Stimulated activated naive CD8-positive, alpha-beta T cell treated with anti-CD3 and anti-CD28 coated beads, Interleukin-15, amount 100 ng/mL, for 72 hours (primary cell): ENCODE results near the gene HRH3.

Experiments used
- ATAC-seq: fragments of 150-1000 bp; cut with Tn5 transposase; 2 replicates; pipeline ENCODE4 v1.10.0; 2021; ENCODE audit warnings: mild to moderate bottlenecking, moderate library complexity
- DNase-seq, 2 donors: peaks; one replicate each; pipeline ENCODE4 v3.0.0; 2021 to 2022
- H3K27ac Mint-ChIP-seq, 2 donors: one replicate each; pipeline ENCODE4 v1.8.0; 2022; ENCODE audit warnings: mild to moderate bottlenecking in 2 of 2, mixed read lengths in 2 of 2, moderate library complexity in 2 of 2
- H3K27me3 Mint-ChIP-seq: one replicate; pipeline ENCODE4 v1.8.0; 2022; ENCODE audit warnings: mixed read lengths
- H3K4me1 Mint-ChIP-seq: one replicate; pipeline ENCODE4 v1.8.0; 2022; ENCODE audit warnings: mild to moderate bottlenecking, mixed read lengths
- H3K4me3 Mint-ChIP-seq, 2 donors: one replicate each; pipeline ENCODE4 v1.8.0; 2022; ENCODE audit warnings: mild to moderate bottlenecking in 2 of 2, mixed read lengths in 2 of 2, moderate library complexity in 1 of 2
- H3K9me3 Mint-ChIP-seq, 2 donors: one replicate each; pipeline ENCODE4 v1.8.0; 2022; ENCODE audit warnings: mixed read lengths in 2 of 2

Gene HRH3

GRCh38 chr20:62191781-62192559, 28.1 kb downstream of the HRH3 start:
- Mint-ChIP-seq H3K27me3 (no peaks in the 10 kb centered on the region), H3K9me3 (no peaks in the 10 kb centered on the region), H3K4me3 (no peak overlapping the region), H3K27ac (peak overlapping the region in 1 of 2 donors; percentile 48), H3K4me1 (peaks cover 45% of the 10 kb centered on the region)
- DNase-seq (no peak), ATAC-seq (no peak)

GRCh38 chr20:62190639-62191411, 29.3 kb downstream of the HRH3 start:
- no peak overlapping the region for H3K4me3 Mint-ChIP-seq
- no peak for ATAC-seq
- H3K27ac Mint-ChIP-seq: peak overlapping the region in 1 of 2 donors; percentile 79
- no peaks in the 10 kb centered on the region for H3K27me3 Mint-ChIP-seq
- H3K4me1 Mint-ChIP-seq: peaks cover 52% of the 10 kb centered on the region
- no peak for DNase-seq
- no peaks in the 10 kb centered on the region for H3K9me3 Mint-ChIP-seq

- H3K4me3 Mint-ChIP-seq: no peak overlapping the region
- peak overlapping the region in 1 of 2 donors; percentile 53 for H3K27ac Mint-ChIP-seq
- H3K4me1 Mint-ChIP-seq: peaks cover 50% of the 10 kb centered on the region
- no peak for DNase-seq
- H3K9me3 Mint-ChIP-seq: no peaks in the 10 kb centered on the region
- ATAC-seq: no peak
- no peaks in the 10 kb centered on the region for H3K27me3 Mint-ChIP-seq
Observed at GRCh38 chr20:62186887-62187866, 32.9 kb downstream of the HRH3 start.

DNA sequence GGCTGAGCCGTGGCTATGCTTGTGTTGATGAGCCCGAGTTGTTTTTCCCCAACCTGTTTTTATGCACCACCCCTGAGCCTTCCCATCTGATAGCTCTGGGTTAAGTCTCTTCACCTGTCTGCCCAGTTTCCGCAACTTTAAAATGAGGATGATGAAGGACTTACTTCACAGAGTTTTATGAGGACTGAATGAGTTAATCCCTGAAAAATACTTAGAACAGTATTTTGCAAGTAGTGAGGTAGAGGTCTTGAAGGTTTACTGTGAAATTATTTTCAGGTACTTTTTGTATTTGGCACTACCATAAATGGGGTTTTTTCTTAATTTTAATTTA, 34.0 kb downstream of the HRH3 start:
- DNase-seq: no peak
- no peak overlapping the region for H3K27ac Mint-ChIP-seq
- no peaks in the 10 kb centered on the region for H3K27me3 Mint-ChIP-seq
- no peaks in the 10 kb centered on the region for H3K9me3 Mint-ChIP-seq
- H3K4me1 Mint-ChIP-seq: peaks cover 51% of the 10 kb centered on the region
- no peak for ATAC-seq
- H3K4me3 Mint-ChIP-seq: no peak overlapping the region

GRCh38 chr20:62183426-62184142, 36.5 kb downstream of the HRH3 start:
- H3K4me1 Mint-ChIP-seq: peaks cover 45% of the 10 kb centered on the region
- peak overlapping the region; percentile 87 to 98 for H3K27ac Mint-ChIP-seq
- H3K27me3 Mint-ChIP-seq: no peaks in the 10 kb centered on the region
- no peak for ATAC-seq
- H3K9me3 Mint-ChIP-seq: no peaks in the 10 kb centered on the region
- peak overlapping the region; percentile 89 to 95 for H3K4me3 Mint-ChIP-seq
- no peak for DNase-seq

GRCh38 chr20:62182469-62183425, 37.3 kb downstream of the HRH3 start, which contains the start of gene MTG2:
MTG2 (plus strand) TSS chr20:62183028; CDS start chr20:62193421, 10,393 bp downstream.
- peak within 1 kb of the TSS; percentile 97 to 98 for H3K27ac Mint-ChIP-seq
- no peaks in the 10 kb centered on the region for H3K27me3 Mint-ChIP-seq
- peak within 1 kb of the TSS; percentile 89 to 95 for H3K4me3 Mint-ChIP-seq
- peak; percentile 99 for ATAC-seq
- H3K4me1 Mint-ChIP-seq: peaks cover 45% of the 10 kb centered on the region
- peak; percentile 88 to 94 for DNase-seq
- H3K9me3 Mint-ChIP-seq: no peaks in the 10 kb centered on the region

GRCh38 chr20:62181808-62182207, 38.3 kb downstream of the HRH3 start:
- DNase-seq (no peak), ATAC-seq (no peak)
- Mint-ChIP-seq H3K27ac (peak overlapping the region in 1 of 2 donors; percentile 97), H3K4me3 (peak overlapping the region; percentile 89 to 95), H3K4me1 (peaks cover 40% of the 10 kb centered on the region), H3K9me3 (no peaks in the 10 kb centered on the region), H3K27me3 (no peaks in the 10 kb centered on the region)

GRCh38 chr20:62179162-62179504, 40.9 kb downstream of the HRH3 start:
- no peak for DNase-seq
- H3K4me3 Mint-ChIP-seq: no peak overlapping the region
- no peaks in the 10 kb centered on the region for H3K9me3 Mint-ChIP-seq
- peaks cover 21% of the 10 kb centered on the region for H3K4me1 Mint-ChIP-seq
- H3K27me3 Mint-ChIP-seq: no peaks in the 10 kb centered on the region
- H3K27ac Mint-ChIP-seq: no peak overlapping the region
- no peak for ATAC-seq

GRCh38 chr20:62178316-62179161, 41.5 kb downstream of the HRH3 start:
- Mint-ChIP-seq H3K9me3 (no peaks in the 10 kb centered on the region), H3K27ac (no peak overlapping the region), H3K4me1 (peaks cover 15% of the 10 kb centered on the region), H3K27me3 (no peaks in the 10 kb centered on the region), H3K4me3 (no peak overlapping the region)
- no peak for DNase-seq
- ATAC-seq: no peak

DNA sequence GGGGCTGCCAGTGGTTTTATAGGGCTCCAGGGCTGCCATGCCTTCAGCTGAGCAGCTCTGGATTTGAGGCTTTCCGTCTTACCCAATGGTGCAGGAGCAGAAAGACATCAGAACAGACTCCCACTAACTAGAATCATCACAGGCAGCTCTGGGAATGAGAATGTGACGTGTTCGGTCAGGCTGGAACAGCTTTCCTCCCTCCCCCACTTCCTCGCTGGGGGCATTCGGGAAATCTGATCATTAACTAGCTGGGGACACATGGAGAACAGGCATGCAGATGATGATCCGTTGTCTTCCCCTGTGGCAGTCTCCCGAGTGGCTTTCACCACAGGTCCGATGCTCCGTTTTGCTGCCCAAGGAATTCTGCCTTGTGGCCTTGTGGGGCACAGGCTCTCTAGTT, 42.8 kb downstream of the HRH3 start:
- Mint-ChIP-seq H3K4me3 (no peak overlapping the region), H3K4me1 (peaks cover 8% of the 10 kb centered on the region), H3K9me3 (no peaks in the 10 kb centered on the region), H3K27me3 (no peaks in the 10 kb centered on the region), H3K27ac (no peak overlapping the region)
- DNase-seq (no peak), ATAC-seq (no peak)

DNA sequence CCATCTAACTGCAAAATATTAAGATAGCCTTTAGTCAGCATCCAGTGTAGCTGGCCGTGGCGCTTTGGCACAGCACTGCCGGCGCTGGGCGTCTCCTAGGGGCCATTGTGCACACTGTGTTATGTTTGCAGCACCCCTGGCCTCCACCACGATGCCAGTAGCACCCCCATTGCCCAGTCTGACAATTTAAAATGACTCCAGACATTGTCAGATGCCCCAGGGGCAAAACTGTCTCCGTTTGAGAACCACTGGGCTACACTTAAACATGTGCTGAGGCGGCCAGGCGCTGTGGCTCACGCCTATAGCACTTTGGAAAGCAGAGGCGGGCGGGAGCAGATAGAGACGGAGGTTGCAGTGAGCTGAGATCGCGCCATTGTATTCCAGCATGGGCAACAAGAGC, 43.2 kb downstream of the HRH3 start:
- no peak overlapping the region for H3K4me3 Mint-ChIP-seq
- no peaks in the 10 kb centered on the region for H3K27me3 Mint-ChIP-seq
- no peak for ATAC-seq
- H3K9me3 Mint-ChIP-seq: no peaks in the 10 kb centered on the region
- no peak overlapping the region for H3K27ac Mint-ChIP-seq
- no peak for DNase-seq
- H3K4me1 Mint-ChIP-seq: peaks cover 3% of the 10 kb centered on the region

DNA sequence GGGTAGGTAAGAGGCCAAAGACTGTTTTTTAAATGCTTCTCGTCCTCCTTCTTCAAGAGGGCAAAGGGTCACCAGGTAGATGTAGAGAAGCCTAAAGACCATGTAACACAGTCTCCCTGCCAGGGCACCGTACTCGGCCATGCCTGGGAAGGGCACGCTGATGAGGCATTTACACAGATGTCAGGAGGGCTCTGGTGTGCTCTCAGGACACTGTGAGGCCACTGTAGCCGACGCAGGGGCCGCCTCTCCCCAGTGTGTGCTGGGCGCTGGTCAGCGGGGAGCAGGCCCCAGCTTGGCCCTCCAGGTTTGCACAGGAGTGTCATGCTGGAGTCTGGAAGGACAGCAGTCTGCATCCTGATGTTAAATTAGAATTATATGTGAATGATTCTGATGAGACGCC, 44.4 kb downstream of the HRH3 start:
- H3K27me3 Mint-ChIP-seq: no peaks in the 10 kb centered on the region

GRCh38 chr20:62174870-62175624, 45.0 kb downstream of the HRH3 start:
- no peak overlapping the region for H3K27ac Mint-ChIP-seq
- no peaks in the 10 kb centered on the region for H3K9me3 Mint-ChIP-seq

More for the DNA sequence above, 44.4 kb downstream of the HRH3 start:
- DNase-seq (no peak), ATAC-seq (no peak)
- Mint-ChIP-seq H3K4me1 (no peaks in the 10 kb centered on the region), H3K27ac (no peak overlapping the region), H3K9me3 (no peaks in the 10 kb centered on the region), H3K4me3 (no peak overlapping the region)

More at GRCh38 chr20:62174870-62175624, 45.0 kb downstream of the HRH3 start:
- DNase-seq (no peak), ATAC-seq (no peak)
- H3K4me3 Mint-ChIP-seq: no peak overlapping the region
- no peaks in the 10 kb centered on the region for H3K27me3 Mint-ChIP-seq
- H3K4me1 Mint-ChIP-seq: no peaks in the 10 kb centered on the region
